HepG2 (cell line): ENCODE measurements around the gene DPEP3. TPM values are rescaled to one million over a fixed set of nuclear protein-coding genes. Genes with fewer than 3 reads are reported as not detected.

Source experiments
- HNRNPH1 ChIP-seq: fragments of 200-400 bp; formaldehyde crosslinking; optimal IDR thresholded peaks from 2 replicates; pipeline ENCODE3; 2017; ENCODE audit warnings: mild to moderate bottlenecking, low read depth, low read length
- KAT8 ChIP-seq: IDR thresholded peaks from 2 replicates; pipeline ENCODE4 v1.6.1; 2016; ENCODE audit warnings: missing genetic modification reagents, missing compliant biosample characterization
- REPIN1 ChIP-seq: sonication (generic); formaldehyde crosslinking; IDR thresholded peaks from 2 replicates; pipeline ENCODE4 v1.8.0; 2022; ENCODE audit warnings: missing genetic modification reagents, low read depth, mild to moderate bottlenecking, borderline replicate concordance
- SP5 ChIP-seq: IDR thresholded peaks from 2 replicates; pipeline ENCODE4 v1.6.1; 2016; ENCODE audit warnings: low read depth, borderline replicate concordance
- ZNF160 ChIP-seq: sonication (generic); formaldehyde crosslinking; IDR thresholded peaks from 2 replicates; pipeline ENCODE4 v1.8.0; 2022; ENCODE audit warnings: mild to moderate bottlenecking, inconsistent platforms, missing genetic modification reagents
- ZNF484 ChIP-seq: sonication (generic); formaldehyde crosslinking; IDR thresholded peaks from 2 replicates; pipeline ENCODE4 v1.5.1; 2020; ENCODE audit warnings: mild to moderate bottlenecking, low read depth, missing genetic modification reagents, borderline replicate concordance
- ZNF724P ChIP-seq: sonication (generic); formaldehyde crosslinking; IDR thresholded peaks from 2 replicates; pipeline ENCODE4 v1.8.0; 2022; ENCODE audit warnings: missing genetic modification reagents, borderline replicate concordance
- ZNF747 ChIP-seq: sonication (generic); formaldehyde crosslinking; IDR thresholded peaks from 2 replicates; pipeline ENCODE4 v1.8.1; 2023; ENCODE audit warnings: missing genetic modification reagents, mild to moderate bottlenecking, borderline replicate concordance
- polyA plus RNA-seq, 8 experiments: library from polyadenylated mRNA; depleted of rRNA in 3 of 8; stranded (reverse) in 7 of 8; unstranded in 1 of 8; fragments of >200 nt; fragmentation: Illumina TruSeq in 4 of 8; extraction: Trizol in 4 of 8; gene quantifications; 2 replicates each; pipeline versions ENCODE4 v1.2.1 to v1.2.3, GENCODE V29; 2011 to 2016; ENCODE audit warnings: low read depth in 4 of 8, missing spikeins in 1 of 8, mixed read lengths in 1 of 8; ENCODE audit not compliant: insufficient read depth in 1 of 8
- total RNA-seq, 5 experiments: library from RNA; depleted of rRNA; stranded (reverse); fragments of >200 nt; fragmentation: Illumina TruSeq; extraction: Trizol; gene quantifications; 2 replicates each; pipeline ENCODE4 v1.2.3, GENCODE V29; 2016; ENCODE audit warnings: low read depth in 1 of 5
- TF ChIP-seq, protein P1 (sequence below), 2 experiments: fragments of 450-650 bp in 1 of 2; sonication (generic) in 1 of 2; formaldehyde crosslinking in 1 of 2; IDR thresholded peaks; 2 replicates each; pipeline versions ENCODE4 v1.6.1 to v1.8.0; 2016 to 2022; ENCODE audit warnings: antibody characterized with exemption in 1 of 2, mild to moderate bottlenecking in 1 of 2, missing genetic modification reagents in 1 of 2
- TF ChIP-seq, protein P2 (sequence below): sonication (generic); formaldehyde crosslinking; IDR thresholded peaks from 2 replicates; pipeline ENCODE4 v1.5.1; 2020; ENCODE audit warnings: mild to moderate bottlenecking, missing genetic modification reagents
- TF ChIP-seq, protein P3 (sequence below): sonication (generic); formaldehyde crosslinking; IDR thresholded peaks from 2 replicates; pipeline ENCODE4 v1.5.0; 2020; ENCODE audit warnings: mild to moderate bottlenecking, missing genetic modification reagents
- TF ChIP-seq, protein P4 (sequence below): conservative IDR thresholded peaks from 2 replicates; pipeline ENCODE4 v1.6.1; 2018; ENCODE audit warnings: missing genetic modification reagents

The DPEP3 gene
- total and polyA plus RNA-seq, 2 of the 13 experiments (the other 11 are each of a cell fraction or from before 2014, with no cell fraction given), result not detected

DNA sequence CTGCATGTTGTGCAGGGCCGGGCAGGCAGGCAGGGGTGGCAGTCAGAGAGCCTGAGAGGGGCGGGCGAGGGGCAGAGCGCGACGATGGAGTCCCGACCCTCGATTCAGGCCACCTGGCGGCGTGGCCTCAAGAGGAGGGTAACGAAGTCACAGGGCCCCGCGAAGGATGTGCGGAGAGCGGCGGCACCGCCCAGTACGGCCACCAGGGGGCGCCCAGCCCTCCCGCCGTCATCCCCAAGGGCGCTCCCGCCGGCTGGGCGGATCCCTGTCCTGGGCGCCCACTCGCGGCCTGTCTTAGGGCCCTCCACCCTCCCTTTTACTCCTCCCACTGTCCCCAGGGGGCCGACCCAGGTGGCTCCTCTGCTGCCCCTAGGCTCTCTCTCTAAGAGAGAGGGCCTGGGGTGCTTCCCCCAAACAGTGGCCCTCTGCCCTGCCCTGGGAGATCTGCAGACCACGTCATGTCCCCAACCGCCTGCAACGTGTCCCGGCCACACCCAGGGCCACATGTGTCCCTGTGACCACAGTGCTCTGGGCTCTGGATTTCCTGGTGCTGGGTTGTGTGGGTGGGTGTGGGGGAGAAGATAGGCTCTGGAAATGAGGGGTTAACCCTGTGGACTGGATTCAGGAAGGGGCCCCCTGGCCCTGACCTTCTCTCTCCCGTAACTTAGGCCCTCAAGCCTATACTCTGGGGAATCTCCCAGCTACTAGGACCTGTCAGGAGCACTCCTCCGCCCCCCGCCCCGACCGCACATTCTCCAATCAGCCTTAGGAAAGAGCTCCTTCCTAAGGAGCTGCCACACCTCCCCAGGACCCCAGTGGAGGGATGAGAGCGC, 13.1 kb upstream of the DPEP3 start (continued):
- TF ChIP-seq, protein P1, sequence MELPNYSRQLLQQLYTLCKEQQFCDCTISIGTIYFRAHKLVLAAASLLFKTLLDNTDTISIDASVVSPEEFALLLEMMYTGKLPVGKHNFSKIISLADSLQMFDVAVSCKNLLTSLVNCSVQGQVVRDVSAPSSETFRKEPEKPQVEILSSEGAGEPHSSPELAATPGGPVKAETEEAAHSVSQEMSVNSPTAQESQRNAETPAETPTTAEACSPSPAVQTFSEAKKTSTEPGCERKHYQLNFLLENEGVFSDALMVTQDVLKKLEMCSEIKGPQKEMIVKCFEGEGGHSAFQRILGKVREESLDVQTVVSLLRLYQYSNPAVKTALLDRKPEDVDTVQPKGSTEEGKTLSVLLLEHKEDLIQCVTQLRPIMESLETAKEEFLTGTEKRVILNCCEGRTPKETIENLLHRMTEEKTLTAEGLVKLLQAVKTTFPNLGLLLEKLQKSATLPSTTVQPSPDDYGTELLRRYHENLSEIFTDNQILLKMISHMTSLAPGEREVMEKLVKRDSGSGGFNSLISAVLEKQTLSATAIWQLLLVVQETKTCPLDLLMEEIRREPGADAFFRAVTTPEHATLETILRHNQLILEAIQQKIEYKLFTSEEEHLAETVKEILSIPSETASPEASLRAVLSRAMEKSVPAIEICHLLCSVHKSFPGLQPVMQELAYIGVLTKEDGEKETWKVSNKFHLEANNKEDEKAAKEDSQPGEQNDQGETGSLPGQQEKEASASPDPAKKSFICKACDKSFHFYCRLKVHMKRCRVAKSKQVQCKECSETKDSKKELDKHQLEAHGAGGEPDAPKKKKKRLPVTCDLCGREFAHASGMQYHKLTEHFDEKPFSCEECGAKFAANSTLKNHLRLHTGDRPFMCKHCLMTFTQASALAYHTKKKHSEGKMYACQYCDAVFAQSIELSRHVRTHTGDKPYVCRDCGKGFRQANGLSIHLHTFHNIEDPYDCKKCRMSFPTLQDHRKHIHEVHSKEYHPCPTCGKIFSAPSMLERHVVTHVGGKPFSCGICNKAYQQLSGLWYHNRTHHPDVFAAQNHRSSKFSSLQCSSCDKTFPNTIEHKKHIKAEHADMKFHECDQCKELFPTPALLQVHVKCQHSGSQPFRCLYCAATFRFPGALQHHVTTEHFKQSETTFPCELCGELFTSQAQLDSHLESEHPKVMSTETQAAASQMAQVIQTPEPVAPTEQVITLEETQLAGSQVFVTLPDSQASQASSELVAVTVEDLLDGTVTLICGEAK (IDR thresholded peaks at IDR 0.05), result no peak
- TF ChIP-seq, protein P1 (CRISPR knock-in tag; IDR thresholded peaks at IDR 0.05), result peak; percentile 65; the same call in 1 of the 2 replicates
- TF ChIP-seq ZNF747 (no peak; the same call in 1 of the 2 replicates), SP5 (peak; percentile 47; the same call in 1 of the 2 replicates), ZNF484 (CRISPR knock-in tag) (no peak), ZNF724P (CRISPR knock-in tag) (0 out of 2 replicates have a peak, but pooled peaks have one; percentile 63), KAT8 (CRISPR knock-in tag) (peak; percentile 88), REPIN1 (CRISPR knock-in tag) (peak; percentile 70), ZNF160 (CRISPR knock-in tag) (no peak), HNRNPH1 (no peak)
- TF ChIP-seq, protein P2, sequence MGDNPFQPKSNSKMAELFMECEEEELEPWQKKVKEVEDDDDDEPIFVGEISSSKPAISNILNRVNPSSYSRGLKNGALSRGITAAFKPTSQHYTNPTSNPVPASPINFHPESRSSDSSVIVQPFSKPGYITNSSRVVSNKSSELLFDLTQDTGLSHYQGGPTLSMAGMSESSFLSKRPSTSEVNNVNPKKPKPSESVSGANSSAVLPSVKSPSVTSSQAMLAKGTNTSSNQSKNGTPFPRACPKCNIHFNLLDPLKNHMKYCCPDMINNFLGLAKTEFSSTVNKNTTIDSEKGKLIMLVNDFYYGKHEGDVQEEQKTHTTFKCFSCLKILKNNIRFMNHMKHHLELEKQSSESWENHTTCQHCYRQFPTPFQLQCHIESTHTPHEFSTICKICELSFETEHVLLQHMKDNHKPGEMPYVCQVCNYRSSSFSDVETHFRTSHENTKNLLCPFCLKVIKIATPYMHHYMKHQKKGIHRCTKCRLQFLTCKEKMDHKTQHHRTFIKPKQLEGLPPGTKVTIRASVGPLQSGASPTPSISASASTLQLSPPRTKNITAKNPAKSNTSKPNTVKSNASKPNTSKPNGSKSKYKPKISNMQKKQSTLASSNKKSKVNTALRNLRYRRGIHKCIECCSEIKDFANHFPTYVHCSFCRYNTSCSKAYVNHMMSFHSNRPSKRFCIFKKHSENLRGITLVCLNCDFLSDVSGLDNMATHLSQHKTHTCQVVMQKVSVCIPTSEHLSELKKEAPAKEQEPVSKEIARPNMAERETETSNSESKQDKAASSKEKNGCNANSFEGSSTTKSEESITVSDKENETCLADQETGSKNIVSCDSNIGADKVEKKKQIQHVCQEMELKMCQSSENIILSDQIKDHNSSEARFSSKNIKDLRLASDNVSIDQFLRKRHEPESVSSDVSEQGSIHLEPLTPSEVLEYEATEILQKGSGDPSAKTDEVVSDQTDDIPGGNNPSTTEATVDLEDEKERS (CRISPR knock-in tag), result 0 out of 2 replicates have a peak, but pooled peaks have one; percentile 47
- TF ChIP-seq, protein P3, sequence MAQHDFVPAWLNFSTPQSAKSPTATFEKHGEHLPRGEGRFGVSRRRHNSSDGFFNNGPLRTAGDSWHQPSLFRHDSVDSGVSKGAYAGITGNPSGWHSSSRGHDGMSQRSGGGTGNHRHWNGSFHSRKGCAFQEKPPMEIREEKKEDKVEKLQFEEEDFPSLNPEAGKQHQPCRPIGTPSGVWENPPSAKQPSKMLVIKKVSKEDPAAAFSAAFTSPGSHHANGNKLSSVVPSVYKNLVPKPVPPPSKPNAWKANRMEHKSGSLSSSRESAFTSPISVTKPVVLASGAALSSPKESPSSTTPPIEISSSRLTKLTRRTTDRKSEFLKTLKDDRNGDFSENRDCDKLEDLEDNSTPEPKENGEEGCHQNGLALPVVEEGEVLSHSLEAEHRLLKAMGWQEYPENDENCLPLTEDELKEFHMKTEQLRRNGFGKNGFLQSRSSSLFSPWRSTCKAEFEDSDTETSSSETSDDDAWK, result no peak
- TF ChIP-seq, protein P4, sequence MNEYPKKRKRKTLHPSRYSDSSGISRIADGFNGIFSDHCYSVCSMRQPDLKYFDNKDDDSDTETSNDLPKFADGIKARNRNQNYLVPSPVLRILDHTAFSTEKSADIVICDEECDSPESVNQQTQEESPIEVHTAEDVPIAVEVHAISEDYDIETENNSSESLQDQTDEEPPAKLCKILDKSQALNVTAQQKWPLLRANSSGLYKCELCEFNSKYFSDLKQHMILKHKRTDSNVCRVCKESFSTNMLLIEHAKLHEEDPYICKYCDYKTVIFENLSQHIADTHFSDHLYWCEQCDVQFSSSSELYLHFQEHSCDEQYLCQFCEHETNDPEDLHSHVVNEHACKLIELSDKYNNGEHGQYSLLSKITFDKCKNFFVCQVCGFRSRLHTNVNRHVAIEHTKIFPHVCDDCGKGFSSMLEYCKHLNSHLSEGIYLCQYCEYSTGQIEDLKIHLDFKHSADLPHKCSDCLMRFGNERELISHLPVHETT (CRISPR knock-in tag), result peak; percentile 79; the same call in 1 of the 2 replicates
